Measurements from ENCODE around the gene MLLT3.

MLLT3 gene

GRCh38 chr9:20472342-20473045 lies 149.8 kb downstream of the MLLT3 start:
- no peak for TF ChIP-seq POLR2A (IDR thresholded peaks at IDR 0.05; ENCODE audit: low read depth, low read length)
- DNase-seq (ENCODE audit: insufficient read length, low spot score) (no peak), FAIRE-seq (peak; percentile 11)

GRCh38 chr9:20466328-20467008 lies 155.8 kb downstream of the MLLT3 start:
- no peak for TF ChIP-seq POLR2A (IDR thresholded peaks at IDR 0.05; ENCODE audit: low read depth, low read length)
- DNase-seq (ENCODE audit: insufficient read length, low spot score): no peak
- no peak for FAIRE-seq

- no peak for DNase-seq (ENCODE audit: insufficient read length, low spot score)
- FAIRE-seq: no peak
- no peak for TF ChIP-seq POLR2A (IDR thresholded peaks at IDR 0.05; ENCODE audit: low read depth, low read length)
These were observed 158.1 kb downstream of the MLLT3 start for GRCh38 chr9:20464242-20464641.

GRCh38 chr9:20463823-20464222 lies 158.5 kb downstream of the MLLT3 start:
- DNase-seq (ENCODE audit: insufficient read length, low spot score) (no peak), FAIRE-seq (no peak)
- no peak for TF ChIP-seq POLR2A (IDR thresholded peaks at IDR 0.05; ENCODE audit: low read depth, low read length)

GRCh38 chr9:20462410-20462809 lies 159.9 kb downstream of the MLLT3 start:
- FAIRE-seq (no peak), DNase-seq (ENCODE audit: insufficient read length, low spot score) (no peak)
- no peak for TF ChIP-seq POLR2A (IDR thresholded peaks at IDR 0.05; ENCODE audit: low read depth, low read length)

- FAIRE-seq (no peak), DNase-seq (ENCODE audit: insufficient read length, low spot score) (no peak)
- TF ChIP-seq POLR2A (IDR thresholded peaks at IDR 0.05; ENCODE audit: low read depth, low read length): no peak
These were observed 175.0 kb downstream of the MLLT3 start for GRCh38 chr9:20447291-20447690.

GRCh38 chr9:20446248-20446647 lies 176.1 kb downstream of the MLLT3 start:
- DNase-seq (ENCODE audit: insufficient read length, low spot score): no peak
- peak; percentile 6 for FAIRE-seq
- TF ChIP-seq POLR2A (IDR thresholded peaks at IDR 0.05; ENCODE audit: low read depth, low read length): no peak

- FAIRE-seq: peak; percentile 58
- DNase-seq (ENCODE audit: insufficient read length, low spot score): no peak
- no peak for TF ChIP-seq POLR2A (IDR thresholded peaks at IDR 0.05; ENCODE audit: low read depth, low read length)
These were observed 179.6 kb downstream of the MLLT3 start for GRCh38 chr9:20442461-20443319.

- FAIRE-seq (no peak), DNase-seq (ENCODE audit: insufficient read length, low spot score) (no peak)
- TF ChIP-seq POLR2A (IDR thresholded peaks at IDR 0.05; ENCODE audit: low read depth, low read length): no peak
These were observed 180.4 kb downstream of the MLLT3 start for GRCh38 chr9:20441711-20442423.

GRCh38 chr9:20441166-20441565 lies 181.1 kb downstream of the MLLT3 start:
- no peak for TF ChIP-seq POLR2A (IDR thresholded peaks at IDR 0.05; ENCODE audit: low read depth, low read length)
- no peak for DNase-seq (ENCODE audit: insufficient read length, low spot score)
- no peak for FAIRE-seq

GRCh38 chr9:20437476-20437875 lies 184.8 kb downstream of the MLLT3 start:
- no peak for TF ChIP-seq POLR2A (IDR thresholded peaks at IDR 0.05; ENCODE audit: low read depth, low read length)

GRCh38 chr9:20436476-20437195 lies 185.7 kb downstream of the MLLT3 start:
- TF ChIP-seq POLR2A (IDR thresholded peaks at IDR 0.05; ENCODE audit: low read depth, low read length): no peak
- DNase-seq (ENCODE audit: insufficient read length, low spot score) (no peak), FAIRE-seq (no peak)

More at GRCh38 chr9:20437476-20437875, 184.8 kb downstream of the MLLT3 start:
- FAIRE-seq: no peak
- no peak for DNase-seq (ENCODE audit: insufficient read length, low spot score)

- FAIRE-seq (no peak), DNase-seq (ENCODE audit: insufficient read length, low spot score) (no peak)
- no peak for TF ChIP-seq POLR2A (IDR thresholded peaks at IDR 0.05; ENCODE audit: low read depth, low read length)
These were observed 193.3 kb downstream of the MLLT3 start for GRCh38 chr9:20428976-20429375.

All from H54 (cell line).